HUDEP-2 (cell line): Measurements from ENCODE around the gene VAMP7.
"Not testable (repeated sequence)": the region's sequence is repeated elsewhere in the genome, so short reads cannot be mapped to it uniquely, and the experiment has no call there.

Experiments
- DNase-seq, 76 experiments: peaks; one replicate each; lab custom pipeline; 2025; ENCODE audit not compliant: unreplicated experiment in 76 of 76; lab: John Stamatoyannopoulos, UW

VAMP7 gene

DNA sequence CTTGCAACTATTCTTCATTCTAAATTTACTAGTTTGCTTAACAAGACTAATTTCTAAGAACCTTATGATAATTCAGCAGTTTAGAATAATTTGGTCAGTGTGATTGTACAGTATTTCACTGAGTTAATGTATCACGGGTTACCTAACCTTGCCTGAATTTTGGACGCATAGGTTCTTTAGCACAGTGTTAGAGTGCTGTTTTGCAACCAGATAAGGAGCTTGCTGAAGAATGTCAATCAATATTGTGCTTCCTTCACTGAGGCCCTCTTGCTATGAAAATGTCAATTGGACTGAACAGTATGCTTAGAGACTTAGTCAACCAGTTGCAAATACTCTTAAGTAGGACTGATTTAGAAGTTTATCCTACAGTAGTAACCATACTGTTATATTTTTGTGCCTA, 19.6 kb downstream of the VAMP7 start:
- DNase-seq = no peak

DNA sequence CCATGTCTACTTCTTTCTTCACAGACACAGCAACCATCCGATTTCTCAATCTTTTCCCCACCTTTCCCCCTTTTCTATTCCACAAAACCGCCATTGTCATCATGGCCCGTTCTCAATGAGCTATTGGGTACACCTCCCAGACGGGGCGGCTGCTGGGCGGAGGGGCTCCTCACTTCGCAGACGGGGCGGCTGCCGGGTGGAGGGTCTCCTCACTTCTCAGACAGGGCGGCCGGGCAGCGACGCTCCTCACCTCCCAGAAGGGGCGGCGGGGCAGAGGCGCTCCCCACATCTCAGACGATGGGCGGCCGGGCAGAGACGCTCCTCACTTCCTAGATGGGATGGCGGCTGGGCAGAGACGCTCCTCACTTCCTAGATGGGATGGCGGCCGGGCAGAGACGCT, 26.5 kb downstream of the VAMP7 start:
- DNase-seq = not testable (repeated sequence)

DNA sequence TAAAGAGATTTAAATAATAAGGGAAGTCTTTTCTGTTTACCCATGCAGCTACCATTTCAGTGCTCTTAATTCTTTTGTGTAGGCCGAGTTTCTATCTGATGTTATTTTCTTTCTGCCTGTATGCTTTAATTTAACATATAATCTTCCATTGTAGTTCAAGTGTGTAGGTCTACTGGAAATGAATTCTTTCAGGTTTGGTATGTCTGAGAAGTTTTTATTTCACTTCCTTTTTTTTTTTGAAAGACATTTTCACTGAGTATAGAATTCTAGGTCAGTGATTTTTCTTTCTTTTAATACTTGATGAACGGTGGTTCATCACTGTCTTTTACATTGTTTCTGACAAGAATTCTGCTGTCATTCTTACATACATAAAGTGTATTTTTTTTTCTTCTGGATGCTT, 42.1 kb downstream of the VAMP7 start:
- no peak for DNase-seq

GRCh38 chrX:155930852-155931618, 49.9 kb downstream of the VAMP7 start:
- DNase-seq = not testable (repeated sequence)

GRCh38 chrX:155938132-155938531, 57.0 kb downstream of the VAMP7 start:
- no peak for DNase-seq

- no peak for DNase-seq
These were observed 68.0 kb downstream of the VAMP7 start for GRCh38 chrX:155949098-155949497.

DNA sequence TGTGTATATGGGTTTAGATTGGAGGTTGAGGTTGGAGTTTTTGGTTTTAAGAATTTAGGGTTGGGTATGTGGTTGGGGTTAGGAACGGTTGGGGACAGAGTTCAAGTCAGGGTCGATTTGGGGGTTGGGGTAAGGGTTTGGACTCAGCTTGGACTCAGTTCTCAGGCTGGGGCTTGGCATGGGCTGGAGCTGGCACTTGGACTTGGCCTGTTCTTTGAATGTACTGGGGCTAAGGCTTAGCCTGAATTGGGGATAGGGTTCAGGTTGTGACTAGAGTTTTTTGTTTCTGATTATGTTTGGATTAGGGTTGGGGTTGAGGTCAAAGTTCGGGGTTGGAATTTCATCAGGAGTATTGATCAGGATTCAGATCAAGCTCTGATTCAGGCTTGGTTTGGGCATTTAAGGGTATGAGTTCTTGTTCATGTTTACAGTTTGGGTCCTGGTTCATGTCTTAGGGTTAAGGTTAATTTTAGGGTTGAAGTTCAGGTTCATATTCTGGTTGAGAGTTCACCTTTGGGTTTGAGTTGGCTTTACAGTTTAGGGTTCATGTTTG, 70.2 kb downstream of the VAMP7 start:
- no peak for DNase-seq

- DNase-seq = no peak
These were observed 71.9 kb downstream of the VAMP7 start for GRCh38 chrX:155953055-155953454.

DNA sequence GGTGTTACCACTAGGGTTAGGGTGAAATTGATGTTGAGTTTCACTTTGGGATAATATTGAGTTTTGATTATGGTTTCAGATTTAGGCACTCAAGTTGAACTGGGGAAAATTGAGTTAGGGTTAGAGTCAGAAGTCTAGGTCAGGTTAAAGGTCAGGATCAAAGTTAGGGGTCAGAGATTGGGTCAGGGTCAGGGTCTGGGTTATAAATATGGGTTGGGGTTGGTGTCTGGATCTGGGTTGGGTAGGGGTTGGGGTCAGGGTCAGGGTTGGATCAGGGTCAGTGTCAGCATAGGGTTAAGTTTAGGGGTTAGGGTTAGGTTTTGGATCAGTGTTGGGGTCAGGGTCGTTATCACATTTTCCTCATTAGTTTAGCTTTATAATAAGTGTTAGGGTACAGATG, 73.6 kb downstream of the VAMP7 start:
- no peak for DNase-seq

- DNase-seq = no peak
These were observed 75.0 kb downstream of the VAMP7 start for GRCh38 chrX:155956099-155956498.

DNA sequence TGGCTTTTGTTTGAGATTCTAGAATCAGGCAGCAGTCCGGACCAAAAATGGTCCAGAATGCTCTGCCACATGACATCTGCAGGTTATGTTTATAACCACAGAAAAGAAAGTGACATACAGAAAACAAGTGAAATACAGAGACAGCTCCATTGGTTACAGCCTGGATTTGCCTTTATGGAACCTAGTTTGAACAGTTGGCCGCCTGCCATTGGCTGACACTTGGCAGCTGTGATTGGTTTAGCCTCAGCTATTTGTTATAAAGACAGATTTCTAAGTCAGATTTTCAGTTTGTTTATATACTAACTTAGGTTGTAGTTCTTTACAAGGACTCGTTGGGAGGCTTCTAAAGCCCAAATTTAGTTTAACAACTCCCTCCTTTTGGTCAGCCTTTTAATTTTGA, 75.5 kb downstream of the VAMP7 start:
- no peak for DNase-seq

GRCh38 chrX:155957843-155958242, 76.7 kb downstream of the VAMP7 start:
- no peak for DNase-seq

DNA sequence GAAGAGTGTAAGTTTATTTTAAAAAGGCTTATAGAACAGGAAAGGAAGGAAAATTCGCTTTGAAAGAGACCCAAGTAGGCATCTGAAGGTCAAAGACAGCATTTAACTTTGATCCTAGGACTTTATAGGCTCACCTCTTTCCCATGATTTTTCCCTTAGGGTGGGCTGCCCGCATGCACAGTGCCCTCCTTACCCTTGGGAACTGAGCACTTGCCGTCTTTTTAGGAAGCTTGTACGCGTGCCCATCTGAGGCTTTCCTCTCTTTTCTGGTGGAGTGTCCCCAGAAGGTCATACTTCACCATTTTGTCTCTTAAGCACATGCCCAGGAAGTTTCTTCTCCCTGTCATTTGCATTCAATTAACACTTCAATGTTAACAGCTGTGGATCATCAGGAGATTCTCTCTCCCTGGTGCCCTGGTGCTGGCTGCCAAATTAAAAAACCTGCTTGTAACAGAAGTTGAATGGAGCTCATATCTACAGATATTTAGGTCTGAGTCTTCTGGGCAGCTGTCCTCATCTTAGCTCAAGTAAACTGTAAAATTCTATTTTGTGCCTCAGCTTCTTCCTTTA, 78.0 kb downstream of the VAMP7 start:
- no peak for DNase-seq

- no peak for DNase-seq
These were observed 81.8 kb downstream of the VAMP7 start for GRCh38 chrX:155962906-155963305.

GRCh38 chrX:155966876-155967275, 85.7 kb downstream of the VAMP7 start:
- peak in 62 of 76 experiments; percentile 1 to 65 (median 26) for DNase-seq

DNA sequence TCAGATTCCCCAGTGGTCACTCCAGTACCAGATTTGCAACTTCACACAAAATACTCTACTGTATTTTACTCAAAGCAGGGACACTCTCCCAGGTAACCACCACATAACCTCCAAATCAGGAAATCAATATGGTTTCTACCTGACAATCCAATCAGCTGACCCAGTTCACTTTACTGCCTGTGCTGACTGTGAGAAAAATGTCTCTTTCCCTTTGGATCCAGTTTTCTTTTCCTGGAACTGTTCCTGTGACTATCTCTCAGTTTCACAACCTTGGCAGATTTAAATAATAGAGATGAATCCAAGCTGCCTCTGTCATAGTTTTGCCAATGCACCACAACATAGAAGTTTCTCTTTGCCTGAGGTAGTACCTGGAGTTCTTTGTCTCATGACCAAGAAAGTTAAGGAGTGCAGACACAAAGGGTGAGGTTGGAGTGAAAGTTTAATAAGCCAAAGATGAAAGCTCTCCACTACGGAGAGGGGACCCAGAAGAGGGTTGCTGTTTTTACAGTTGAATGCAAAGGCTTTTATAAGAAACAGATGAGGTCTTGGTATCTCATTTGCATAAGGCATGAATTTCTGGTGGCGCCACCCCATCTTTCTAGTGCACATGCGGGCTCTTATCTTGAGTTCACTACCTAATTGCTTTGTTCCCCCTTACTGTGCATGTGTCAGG, 86.6 kb downstream of the VAMP7 start:
- peak in 1 of 76 experiments; percentile 9 for DNase-seq

- peak in 15 of 76 experiments; percentile 1 to 51 (median 17) for DNase-seq
These were observed 87.1 kb downstream of the VAMP7 start for GRCh38 chrX:155968326-155968661.

GRCh38 chrX:155968791-155969190, 87.6 kb downstream of the VAMP7 start:
- no peak for DNase-seq

GRCh38 chrX:155971658-155972057, 90.5 kb downstream of the VAMP7 start:
- DNase-seq = not testable (repeated sequence)

GRCh38 chrX:155972241-155972640, 91.1 kb downstream of the VAMP7 start:
- not testable (repeated sequence) for DNase-seq

DNA sequence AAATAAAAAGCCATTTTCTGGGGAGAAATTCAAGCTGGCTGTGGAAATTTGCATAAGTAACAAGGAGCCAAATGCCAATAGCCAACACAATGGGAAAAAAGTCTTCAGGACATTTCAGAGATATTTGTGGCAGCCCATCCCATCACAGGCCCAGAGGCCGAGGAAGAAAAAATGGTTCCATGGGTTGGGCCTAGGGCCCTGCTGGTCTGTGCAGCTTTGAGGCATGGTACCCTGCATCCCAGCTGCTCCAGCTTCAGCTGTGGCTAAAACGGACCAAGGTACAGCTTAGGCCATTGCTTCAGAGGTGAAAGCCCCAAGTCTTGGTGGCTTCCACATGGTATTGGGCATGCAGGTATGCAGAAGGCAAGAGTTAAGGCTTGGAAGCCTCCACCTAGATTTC, 102.2 kb downstream of the VAMP7 start:
- DNase-seq = no peak

- no peak for DNase-seq
These were observed 104.1 kb downstream of the VAMP7 start for GRCh38 chrX:155985208-155985607.
